GM19397 (cell line): ENCODE data around the gene MOSPD3.

Source experiments
- ATAC-seq: cut with Tn5 transposase; IDR thresholded peaks from one replicate; pipeline ENCODE4 v1.9.1; 2021; ENCODE audit warnings: mild to moderate bottlenecking, moderate library complexity; ENCODE audit not compliant: unreplicated experiment

The MOSPD3 gene

GRCh38 chr7:100621554-100621953, 9.2 kb downstream of the MOSPD3 start:
- ATAC-seq, result no peak

- no peak for ATAC-seq
Observed at GRCh38 chr7:100623951-100624824, 11.8 kb downstream of the MOSPD3 start.

- ATAC-seq, result no peak
Observed at GRCh38 chr7:100626055-100626454, 13.7 kb downstream of the MOSPD3 start.

DNA sequence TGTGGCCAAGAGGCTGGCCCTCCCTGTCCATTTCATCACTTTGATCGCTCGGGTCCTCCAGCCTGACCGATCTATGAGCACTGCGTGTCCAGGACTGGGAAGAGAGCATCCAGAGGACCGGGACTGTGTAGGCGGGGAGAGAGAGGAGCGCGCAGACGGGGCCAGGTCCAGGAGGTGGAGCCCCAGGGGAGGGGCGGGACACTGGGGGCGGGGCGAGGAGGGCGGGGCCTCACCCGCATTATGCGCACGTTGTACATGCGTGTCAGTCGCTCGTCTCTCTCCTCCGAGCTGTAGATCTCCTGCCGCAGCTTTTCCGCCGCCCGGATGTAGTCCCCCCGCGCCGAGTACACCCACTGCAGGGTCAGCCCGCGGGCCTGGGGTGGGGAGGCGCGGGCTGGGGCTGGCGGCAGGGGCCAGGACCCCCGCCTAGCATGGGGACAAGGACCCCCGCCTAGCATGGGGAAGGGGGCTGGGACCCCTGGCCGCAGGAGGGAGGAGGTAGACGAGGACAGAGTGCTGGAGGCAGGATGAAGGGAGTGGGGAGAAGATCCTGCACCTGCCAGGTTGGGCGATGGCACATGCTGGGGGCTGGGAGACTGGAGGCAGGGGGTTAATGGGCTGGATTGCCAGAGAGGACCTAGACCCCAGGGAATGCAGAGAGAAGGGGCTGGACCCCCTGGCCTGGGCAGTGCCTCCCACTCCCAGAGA, 14.3 kb downstream of the MOSPD3 start:
- peak; percentile 88 for ATAC-seq

GRCh38 chr7:100627238-100627549, 14.9 kb downstream of the MOSPD3 start:
- no peak for ATAC-seq

DNA sequence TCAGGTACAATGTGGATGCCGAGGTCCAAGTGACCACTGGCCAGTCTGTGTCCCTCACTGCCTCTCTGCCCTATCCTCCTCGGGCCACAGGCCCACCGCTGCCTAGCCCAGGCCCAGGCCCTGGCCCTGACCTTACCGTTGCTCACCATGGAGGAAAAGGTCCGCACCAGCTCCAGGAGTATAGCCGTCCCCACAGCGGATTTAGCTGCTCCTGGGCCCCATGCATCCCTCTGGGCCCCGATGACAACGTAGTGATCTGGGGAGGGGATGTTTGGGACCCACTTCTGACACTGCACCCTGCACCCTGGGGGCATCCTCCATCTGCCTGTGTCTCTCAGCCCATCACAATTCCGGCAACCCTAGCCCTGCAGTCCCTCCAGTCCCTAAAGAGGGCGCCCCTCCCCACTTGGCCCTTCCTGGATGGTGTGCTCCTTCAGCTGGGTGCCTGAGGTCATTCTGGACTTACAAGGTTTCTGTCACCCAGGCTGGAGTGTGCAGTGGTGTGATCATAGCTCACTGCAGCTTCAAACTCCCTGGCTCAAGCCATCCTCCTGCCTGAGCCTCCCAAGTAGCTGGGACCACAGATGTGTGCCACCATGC, 16.9 kb downstream of the MOSPD3 start:
- no peak for ATAC-seq

GRCh38 chr7:100630066-100630465, 17.7 kb downstream of the MOSPD3 start:
- ATAC-seq, result no peak

- ATAC-seq, result no peak
Observed at GRCh38 chr7:100632951-100633717, 20.8 kb downstream of the MOSPD3 start.

- ATAC-seq, result no peak
Observed at GRCh38 chr7:100639995-100640516, 27.7 kb downstream of the MOSPD3 start.

DNA sequence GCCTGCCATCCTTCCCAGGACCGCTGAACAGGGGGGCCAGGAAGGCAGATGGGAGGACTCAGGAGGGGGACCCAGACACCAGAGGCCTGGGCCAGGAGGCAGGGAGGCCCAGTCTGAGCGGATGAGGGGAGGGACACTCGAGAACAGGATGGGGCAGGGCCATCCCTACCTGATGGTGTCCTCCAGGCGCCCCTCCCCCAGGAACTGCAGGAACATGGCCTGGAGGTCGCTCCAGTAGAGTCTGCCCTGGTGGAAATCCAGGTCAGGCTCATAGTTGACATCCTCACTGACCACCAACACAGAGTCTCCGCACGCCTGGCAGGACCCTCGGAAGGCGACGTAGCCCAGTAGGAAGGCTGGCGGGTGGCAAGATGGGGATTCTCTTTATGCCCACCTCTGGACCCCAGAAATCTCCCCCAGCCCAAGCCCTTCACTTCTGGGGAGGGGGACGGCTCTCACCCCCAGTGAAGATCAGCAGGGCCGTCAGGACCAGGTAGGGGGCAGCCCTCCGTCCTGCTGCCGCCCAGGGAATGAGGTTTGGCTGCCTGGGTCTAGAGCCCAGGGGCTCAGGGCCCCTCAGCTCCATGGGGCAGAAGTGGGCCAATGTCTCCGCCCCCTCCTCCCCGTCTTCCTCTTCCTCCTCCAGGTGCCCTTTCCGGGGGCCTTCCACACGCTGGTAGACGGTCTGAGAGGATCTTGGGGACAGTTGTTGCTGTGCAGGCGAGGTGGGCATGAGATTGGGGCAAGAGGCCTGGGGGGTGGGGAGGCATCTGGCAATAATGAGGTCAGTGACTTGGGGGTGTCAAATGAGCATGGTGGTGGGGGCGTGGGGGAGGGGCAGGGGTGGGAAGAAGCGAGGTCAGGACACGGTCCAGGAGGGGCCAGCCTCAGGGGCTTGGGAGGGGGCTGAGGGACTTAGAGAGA, 28.4 kb downstream of the MOSPD3 start:
- ATAC-seq, result no peak

- no peak for ATAC-seq
Observed at GRCh38 chr7:100641463-100641859, 29.1 kb downstream of the MOSPD3 start, which contains the start of gene TFR2. Gene TFR2, minus strand, starts transcription at chr7:100641552. Its CDS starts 43 bp downstream, at chr7:100641509.

- no peak for ATAC-seq
Observed at GRCh38 chr7:100641860-100642533, 29.7 kb downstream of the MOSPD3 start.

DNA sequence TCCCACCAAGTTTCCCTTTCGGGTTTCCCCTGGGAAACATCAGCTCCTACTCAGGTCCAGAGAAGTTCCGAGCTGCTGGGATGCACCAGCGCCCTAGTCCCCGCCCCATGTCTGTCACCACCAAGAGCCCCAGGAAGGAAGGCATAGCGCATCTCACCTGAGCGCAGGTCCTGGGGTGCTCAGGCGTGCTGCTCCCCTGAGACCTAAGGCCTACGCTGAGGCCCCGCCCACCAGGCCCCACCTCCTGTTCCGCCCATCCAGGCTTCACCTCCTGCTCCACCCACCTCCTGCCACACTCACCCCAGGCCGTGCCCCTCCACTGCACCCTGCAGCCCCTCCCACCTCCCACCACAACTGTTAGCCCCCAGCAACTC, 30.2 kb downstream of the MOSPD3 start:
- ATAC-seq, result no peak

GRCh38 chr7:100649826-100650565, 37.7 kb downstream of the MOSPD3 start:
- ATAC-seq, result no peak

DNA sequence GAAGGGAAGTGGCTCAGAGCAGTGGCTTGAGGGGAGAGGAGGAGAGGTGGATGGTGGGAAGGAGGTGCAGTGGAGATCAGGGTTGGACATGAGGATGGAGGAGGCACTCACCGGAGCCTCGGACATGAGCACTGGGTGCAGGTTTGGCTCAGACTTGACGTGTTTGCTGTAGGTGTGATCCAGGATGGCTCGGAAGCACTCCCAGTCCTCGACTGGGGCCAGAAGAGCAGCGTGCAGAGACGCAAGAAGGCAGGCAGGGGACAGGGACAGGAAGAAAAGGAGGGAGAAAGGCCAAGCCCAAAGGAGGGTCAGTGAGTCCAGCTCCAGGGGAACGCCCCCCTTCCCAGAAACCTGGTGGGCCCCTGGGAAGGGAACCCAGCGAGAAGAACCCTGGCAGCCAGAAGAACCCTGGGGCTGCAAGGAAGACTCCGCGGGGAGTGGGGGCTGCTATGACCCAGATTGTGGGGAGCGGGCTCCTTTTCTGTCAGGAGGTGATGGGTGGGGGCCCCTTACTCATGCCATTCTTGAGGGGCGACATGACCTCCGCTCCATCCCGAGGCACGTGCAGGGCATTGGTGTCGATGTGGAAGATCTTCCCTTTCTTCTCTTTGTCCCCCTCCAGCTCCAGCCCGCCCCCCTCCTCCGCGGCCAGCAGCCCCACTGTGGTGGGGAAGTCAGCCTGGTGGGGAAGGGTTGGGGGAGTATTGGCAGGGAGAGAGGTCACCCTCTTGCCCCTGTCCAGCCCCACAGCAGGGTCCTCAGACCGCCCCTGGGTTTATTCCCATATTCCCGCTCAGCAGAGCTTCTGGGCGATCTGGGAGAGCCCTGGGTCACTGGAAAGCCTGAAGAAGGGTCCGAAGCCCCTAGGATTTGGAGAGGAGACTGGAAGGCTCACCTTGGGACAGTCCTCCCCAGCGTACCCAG, 42.8 kb downstream of the MOSPD3 start:
- no peak for ATAC-seq

DNA sequence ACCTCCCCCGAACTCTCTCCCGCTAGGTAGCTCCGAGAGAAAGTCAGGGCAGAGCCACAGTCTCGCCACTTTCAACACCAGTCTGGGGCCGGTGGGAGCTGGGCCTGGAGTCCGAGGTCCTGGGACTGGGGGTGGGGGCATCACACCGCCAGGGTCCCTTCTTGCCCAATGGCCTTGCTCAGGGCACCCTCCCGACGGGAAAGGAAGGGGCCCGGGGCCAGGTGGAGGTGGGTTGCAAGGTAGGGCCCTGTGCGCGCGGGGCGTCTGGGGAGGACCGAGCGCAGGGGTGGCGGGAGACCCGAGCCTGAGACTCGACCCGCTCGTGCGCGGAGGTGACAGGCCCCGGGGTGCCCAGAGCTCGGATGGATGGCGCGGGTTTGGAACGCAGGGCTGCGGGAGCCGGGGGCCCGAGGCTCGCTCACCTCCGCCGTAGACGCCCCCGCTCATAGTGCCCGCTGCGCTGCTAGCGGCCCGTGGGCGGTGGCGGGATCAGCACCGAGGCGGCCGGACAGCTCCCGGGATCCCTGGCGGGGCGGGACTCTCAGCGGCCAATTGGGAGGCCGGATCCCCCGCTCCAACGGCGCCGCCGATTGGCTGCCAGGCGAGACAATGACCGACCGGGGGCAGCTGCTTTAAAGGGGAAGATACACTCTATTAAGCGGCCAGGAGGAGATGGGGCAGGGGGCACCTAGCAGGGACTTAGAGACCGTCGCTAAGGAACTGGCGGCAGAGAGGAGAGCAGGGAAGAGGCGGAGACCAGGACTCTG, 43.8 kb downstream of the MOSPD3 start, which contains the start of gene ACTL6B:
Gene ACTL6B, minus strand, starts transcription at position 541 of the 767 bp plus-strand sequence. Its CDS starts 94 bp downstream, at position 447.
- no peak for ATAC-seq
